NCI-H187 treated with DMSO at 0.1 percent for 48 hours (cell line): Measurements from ENCODE around the gene SLC19A1.

Source experiments
- DNase-seq: peaks from one replicate; lab custom pipeline; 2025; lab: John Stamatoyannopoulos, UW

SLC19A1 gene

DNA sequence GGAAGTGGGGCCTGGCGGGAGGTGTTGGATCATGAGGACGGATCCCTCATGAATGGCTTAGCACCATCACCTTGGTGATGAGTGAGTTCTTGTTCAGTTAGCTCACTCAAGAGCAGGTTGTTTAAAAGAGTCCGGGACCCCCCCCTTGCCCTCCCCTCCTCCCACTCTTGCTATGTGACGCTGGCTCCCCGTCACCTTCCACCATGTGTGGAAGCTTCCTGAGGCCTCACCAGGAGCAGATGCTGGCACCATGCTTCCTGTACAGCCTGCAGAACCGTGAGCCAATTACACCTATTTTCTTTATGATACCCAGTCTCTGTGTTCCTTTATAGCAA, 3.0 kb upstream of the SLC19A1 start:
- no peak for DNase-seq

DNA sequence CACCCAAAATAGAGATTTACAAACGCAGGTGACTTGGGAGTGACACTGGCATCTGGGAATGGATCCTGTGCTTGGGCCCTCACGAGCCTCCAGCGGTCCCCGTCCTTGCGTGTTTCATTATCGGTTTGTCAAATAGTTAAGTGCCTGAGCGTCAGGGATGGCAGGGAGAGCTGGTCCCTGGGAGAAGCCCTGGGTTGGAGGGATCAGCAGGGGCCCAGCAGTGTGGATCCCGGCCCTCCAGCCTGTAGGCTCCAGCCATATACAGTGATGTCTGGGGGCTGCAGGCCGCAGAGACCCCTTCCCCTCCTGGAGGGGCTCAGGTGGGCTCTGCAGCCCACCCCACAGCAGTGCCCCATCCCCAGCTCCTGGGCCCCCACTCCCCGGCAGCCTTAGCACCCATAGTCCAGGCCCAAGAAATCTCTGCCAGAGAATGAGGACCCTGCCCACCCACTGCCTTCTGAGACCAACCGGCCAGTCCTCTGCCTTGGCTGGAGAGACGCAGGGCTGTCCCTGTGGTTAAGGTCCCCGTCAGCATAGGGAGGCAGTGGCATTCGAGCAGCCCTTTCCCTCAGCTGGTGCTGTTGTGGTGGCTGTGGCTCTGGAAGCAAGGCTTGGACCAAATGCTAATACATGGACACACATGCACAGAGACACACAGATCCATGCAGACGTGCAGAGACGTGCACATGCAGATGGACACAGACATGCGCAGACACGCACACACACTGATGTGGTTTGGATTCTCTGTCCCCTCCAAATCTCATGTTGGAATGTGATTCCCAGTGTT, 2.4 kb upstream of the SLC19A1 start:
- no peak for DNase-seq

DNA sequence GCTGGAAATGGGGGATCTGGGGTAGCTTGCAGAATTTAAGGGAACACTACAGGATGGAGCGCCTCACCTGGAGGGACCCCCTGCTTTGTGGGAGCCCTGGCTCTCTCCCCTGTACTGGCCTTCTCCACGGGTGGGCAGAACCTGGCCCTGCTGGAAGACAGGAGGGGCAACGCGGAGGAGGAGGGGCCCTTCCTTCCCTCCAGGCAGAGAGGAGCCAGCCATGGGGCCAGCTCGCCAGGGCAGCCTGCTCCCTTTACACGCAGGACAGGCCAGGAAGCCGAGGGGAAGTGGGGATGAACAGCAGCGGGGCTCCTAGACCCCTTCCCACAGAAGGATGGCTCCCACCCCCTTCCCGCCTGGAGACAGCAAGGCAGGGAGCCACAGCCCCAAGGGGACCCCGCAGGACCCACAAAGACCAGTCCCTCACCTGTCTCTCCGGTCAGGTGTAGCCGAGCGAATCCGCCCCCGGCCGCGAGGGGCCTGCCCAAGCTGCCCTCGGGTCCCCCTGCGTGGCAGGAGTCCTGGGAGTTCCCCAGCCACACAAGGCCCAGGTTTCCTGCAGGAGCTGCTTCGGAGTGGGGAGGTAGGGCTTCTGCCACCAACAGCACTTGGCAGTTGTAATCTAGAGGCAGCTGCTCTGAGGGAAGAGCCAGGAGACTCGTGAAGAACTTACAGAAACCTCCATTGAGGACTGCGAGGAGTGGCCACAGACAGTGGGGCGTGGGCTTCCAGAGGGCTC, 1.6 kb upstream of the SLC19A1 start:
- no peak for DNase-seq

DNA sequence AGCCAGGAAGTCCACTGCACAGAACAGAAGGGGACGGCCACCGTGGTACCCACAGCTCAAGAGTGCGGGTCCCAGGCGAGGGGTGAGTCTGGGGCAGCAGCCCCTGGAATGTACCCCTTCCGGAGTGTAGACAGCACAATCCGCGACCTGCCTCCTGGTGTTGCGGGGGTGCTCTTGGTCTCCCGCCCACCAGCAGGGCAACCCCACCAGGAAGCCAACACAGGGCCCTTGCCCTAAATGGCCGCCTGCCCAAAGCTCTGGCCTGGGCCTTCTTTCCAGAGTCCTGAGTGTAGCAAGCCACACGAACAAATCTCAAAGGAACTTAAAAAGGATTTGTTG, 1.1 kb upstream of the SLC19A1 start:
- no peak for DNase-seq

DNA sequence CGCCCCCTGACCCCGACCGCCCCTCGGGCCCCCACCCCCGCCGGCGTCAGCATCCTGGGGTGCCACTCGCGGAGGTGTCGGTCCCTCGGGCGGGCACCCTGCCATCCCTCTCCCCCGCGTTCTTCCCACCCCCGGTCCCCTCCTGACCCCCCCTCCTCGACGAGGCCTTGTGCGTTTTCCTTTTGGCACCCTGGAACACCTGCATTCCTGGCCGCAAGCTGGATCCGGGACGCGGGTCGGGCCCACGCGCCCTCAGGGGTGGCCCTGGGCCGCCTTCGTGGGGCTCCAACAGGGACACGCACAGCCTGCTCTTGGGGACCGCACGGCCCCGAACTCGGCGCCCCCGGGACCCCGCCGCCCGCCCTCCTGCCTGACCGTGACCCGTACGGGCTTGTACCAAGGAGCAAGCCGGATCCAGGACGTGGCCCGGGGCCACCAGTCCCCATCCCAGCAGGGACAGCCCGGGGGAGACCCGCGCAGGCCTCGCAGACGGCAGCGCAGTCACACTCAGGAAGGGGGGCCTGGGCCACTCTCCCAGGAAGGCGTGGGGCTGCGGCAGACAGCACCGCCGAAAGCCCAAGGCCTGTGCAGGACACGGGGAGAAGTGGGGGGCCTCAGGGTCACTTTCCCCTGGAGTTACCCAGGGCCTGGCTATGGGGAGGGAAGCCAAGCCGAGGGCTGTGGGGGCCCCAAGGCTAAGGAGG, 579 bp upstream of the SLC19A1 start:
- no peak for DNase-seq

DNA sequence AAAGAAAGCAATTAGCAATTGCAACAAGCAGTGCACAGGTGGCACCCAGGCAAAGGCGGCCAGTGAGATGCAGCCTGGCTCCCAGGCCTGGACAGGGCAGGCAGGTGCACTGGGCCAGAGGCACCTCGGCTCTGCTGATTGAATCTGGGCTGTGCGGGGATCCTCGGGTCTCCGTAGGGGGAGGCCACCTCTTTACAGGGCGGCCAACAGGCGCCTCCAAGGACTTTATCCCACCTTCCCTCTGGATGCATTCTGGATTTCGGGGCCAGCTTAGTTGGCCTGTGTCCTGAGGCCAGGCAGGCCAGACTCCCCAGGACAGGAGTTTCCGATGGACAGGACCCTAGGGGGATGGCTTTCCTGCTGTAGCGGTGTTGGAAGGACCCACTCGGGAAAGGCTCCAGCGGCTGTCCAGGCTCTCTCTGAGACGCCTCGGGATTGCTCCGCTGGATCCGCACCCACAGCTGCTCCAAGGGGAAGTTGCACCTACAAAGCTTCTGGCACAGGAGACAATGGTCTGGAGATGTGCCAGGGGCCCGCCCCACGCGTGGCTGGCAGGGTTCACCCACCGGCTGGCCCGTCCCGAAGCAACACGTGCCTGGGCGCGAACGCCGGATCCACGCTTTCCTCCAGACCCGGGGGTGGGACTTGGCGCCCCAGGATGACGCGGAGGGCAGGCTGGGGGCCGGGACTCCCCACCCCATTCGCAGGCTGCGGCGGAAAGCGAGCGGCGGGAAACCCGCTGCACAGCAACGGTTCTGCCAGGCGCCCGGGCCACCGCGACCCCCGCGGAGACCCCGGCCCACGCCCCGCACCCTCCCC, 810 bp downstream of the SLC19A1 start:
- DNase-seq: no peak

DNA sequence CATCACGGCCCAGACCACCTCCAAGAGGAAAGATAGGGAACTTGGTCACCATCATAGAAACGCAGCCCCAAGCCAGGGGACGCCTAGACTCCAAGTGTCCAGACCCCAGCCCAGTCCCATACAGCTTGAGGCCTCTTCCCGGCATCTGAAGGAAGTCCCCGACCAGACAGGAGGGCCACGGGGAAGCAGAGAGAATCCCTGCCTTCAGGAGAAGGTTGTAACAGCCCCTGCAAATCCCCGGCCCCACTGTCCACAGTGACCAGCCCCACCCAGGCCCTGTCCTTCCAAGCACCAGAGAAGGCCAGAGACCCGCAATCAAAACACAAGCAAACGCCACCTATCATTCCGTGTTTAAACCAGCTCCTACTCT, 1.7 kb downstream of the SLC19A1 start:
- DNase-seq: no peak

DNA sequence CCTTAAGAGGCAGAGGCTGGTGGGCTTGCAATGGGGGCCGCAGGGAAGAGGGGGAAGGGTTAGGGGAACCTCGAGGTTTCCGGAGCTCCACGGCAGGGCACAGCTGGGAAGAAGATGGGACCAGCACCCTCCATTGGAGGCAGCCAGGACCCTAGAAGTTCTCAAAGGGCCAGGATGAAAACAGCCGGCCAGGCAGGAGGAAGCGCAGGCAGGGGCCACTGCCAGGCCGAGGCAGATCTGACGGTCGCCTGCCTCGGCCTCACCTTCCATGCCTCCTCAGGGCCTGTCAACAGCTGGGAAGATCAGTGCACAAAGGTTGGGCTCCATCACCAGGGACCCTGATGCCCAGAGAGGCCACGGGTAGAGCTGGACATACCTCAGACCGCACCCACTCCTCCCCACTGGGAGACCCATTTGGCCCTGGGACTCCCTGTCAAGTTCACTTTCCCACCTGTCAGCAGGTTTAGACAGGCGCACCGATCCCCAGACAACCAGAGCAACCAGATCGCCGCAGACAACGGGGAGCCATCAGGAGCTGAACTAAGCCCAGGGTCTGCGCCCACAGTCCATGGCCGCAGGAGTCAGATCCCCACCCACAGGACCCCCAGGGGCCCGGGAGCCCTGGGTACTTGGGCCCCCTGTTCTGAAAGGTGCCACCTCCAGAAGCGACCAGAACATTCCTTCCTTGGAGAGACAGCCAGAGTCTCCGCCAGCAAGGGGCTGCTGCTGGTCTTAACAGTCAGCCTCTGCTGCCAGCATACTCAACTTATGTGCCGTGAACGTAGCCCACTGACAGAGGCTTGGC, 2.2 kb downstream of the SLC19A1 start:
- DNase-seq: no peak

DNA sequence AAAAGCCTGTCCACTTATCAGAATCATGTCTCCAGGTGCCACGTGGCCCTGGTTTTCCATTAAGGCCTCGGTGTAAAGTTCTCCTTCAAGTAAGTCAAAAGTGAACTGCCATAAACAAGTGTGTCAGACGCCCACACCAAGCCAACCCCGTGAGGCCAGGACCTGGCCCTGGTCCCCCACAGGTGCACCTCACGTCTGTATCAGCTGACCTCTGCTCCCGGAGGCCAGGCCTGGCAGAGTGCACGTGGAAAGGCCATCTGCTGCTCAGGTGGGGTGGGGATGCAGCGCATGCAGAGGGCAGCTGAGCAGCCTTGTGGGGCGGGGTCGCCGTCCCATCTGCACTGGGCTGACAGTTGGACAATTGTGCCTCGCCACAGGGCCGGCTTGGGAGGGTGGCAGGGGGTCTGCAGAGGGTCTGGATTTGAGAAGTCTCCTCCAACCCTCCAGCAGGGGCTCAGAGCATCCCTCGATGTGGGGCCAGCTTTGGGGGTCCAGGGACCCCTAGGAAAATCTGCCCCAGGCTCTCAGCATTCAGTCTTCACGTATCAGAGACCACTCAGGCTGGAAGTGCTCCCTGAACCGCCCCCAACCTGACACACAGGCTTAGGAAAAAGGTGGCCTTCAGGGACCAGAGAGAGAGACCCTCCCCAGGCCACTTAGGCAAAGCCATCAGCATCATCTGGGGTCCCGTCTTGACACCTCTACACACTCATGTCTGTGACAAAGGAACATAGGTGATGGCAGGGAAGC, 3.0 kb downstream of the SLC19A1 start:
- DNase-seq: no peak

DNA sequence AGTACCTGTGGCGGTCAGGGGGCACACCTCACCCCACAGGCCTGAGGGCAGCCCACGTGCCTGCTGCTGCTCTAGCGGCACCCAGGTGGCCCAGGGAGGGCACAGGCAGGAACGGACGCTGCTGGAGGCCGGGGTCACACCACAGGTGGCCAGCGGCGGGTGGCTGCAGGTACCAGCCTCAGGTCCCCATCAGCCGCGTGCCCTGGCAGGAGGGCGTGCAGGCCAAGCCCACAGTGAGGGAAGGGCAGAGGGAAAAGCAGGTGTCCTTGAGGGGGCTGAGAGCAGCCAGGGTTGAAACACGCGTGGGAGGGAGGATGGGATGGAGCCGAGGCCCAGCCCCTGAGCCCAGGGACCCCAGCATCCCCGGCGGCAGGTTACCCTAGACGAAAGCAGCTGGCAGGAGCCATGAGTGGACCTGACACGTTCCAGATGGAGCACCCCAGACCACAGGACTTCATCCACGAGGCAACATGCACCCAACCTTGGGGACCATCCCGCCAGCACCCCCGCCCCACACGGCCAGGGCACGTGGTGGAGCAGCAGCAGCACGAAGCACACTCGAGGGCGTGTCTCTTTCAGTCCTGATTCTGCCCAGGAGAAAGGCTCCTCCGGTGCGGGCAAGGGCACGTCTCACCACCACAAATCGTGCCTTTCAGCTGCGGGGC, 3.7 kb downstream of the SLC19A1 start:
- no peak for DNase-seq

DNA sequence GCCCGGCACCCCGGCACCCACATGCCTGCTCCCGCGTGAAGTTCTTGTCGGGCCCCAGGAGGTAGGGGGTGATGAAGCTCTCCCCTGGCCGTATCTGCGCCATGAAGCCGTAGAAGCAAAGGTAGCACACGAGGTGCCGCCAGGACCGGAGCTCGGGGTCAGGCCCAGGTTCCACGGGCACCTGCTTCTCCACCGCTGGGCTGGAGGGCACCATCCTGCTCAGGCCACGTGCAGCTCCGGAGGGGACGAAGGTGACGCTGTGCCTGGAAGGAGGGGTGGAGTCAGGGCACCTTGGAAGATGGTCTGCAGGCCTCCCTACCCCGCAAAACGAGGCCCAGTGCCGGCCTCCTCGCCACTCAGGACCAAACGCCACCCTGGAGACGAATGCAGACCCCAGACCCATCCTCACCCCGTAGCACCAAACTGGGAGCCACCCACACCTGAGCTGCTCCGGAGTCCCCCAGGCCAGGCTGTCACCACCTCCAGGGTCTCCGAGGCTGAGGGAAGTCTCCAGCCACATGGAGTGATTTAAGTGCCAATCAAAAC, 4.4 kb downstream of the SLC19A1 start:
- no peak for DNase-seq

DNA sequence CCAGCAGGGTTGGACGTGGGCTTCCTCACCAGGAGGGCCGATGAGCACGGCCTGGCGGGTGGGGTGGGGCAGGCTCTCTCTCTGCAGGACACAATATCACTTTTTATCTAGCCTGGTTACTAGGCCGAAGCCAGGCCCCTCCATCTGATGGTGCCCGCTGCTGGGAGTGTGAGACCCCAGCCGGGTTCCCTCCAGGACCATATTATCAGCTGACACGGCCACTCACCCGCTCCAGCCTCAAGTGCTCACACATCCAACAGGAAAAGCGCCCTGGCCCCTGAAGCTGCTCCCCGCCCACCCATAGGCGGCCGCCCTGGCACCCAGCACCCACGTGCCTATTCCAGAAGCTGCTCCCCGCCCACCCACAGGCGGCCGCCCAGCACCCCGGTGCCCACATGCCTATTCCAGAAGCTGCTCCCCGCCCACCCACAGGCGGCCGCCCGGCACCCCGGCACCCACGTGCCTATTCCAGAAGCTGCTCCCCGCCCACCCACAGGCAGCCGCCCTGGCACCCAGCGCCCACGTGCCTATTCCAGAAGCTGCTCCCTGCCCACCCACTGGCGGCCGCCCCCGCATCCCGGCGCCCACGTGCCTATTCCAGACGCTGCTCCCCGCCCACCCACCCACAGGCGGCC, 5.0 kb downstream of the SLC19A1 start:
- DNase-seq: no peak

DNA sequence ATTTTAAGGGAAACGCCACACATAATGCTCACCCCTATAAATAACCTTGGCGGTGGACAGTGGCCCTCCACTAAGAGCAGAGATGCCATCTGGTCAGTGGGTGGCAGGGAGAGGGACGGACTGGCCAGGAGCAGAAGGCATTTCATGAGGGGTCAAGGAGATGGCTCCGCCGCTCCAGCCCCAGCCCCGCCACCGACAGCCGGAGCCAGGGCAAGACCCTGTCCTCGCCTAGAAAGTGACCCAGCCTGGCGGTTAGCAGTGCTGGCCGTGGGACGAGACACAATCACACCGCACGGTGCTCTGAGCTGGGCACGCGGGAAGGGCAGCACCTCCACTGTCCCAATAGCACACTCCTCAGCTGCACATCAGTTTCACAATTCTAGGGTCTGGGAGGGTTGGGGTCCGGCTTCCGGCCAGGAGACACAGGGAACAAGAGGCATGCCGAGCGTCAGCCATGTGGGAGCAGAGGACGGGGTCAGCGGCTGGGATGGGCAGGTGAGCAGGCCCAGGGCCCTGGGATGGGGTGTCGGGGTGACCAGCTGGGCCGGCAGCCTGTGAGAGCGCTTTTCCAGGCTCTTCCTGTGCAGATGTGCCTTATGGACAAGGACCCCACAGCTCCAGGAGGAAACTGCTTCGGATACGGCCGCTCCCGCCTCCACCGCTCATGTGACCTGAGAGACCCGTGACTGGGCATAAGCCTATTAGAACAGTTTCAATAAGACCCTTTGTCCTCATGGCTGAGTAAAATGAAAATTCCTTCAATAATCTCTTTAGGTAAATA, 5.7 kb downstream of the SLC19A1 start:
- no peak for DNase-seq

DNA sequence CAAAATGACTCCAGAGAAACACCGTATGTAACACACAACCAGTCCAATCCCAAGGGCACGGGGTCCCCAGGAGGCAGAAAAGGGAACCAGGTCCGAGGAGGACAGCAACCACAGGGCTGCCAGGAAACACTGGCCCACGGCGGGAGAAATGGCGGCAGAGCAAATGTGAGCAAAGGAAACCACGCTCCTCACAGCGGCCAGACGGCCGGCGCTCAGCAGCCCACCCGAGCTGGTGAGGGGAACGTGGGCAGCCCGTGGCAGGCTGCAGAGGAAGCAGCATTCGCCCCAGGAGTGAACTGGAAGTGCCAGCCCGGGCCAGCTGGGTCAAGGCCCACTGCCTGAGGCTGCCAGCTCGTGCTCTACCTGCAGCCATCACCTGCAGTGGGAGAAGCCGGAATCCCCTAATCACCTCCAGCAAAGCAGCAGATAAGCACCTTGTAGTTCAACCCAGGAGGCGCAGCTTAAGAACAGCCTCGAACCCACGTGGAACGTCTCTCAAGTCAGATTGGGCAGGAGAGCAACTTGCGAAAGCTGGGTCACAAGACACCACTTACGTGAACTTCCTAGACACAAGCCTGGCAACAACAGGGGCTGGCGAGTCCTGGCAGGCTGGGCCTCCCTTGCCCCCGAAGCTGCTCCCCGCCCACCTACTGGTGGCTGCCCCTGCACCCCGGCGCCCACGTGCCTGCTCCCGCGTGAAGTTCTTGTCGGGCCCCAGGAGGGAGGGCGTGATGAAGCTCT, 6.7 kb downstream of the SLC19A1 start:
- no peak for DNase-seq

DNA sequence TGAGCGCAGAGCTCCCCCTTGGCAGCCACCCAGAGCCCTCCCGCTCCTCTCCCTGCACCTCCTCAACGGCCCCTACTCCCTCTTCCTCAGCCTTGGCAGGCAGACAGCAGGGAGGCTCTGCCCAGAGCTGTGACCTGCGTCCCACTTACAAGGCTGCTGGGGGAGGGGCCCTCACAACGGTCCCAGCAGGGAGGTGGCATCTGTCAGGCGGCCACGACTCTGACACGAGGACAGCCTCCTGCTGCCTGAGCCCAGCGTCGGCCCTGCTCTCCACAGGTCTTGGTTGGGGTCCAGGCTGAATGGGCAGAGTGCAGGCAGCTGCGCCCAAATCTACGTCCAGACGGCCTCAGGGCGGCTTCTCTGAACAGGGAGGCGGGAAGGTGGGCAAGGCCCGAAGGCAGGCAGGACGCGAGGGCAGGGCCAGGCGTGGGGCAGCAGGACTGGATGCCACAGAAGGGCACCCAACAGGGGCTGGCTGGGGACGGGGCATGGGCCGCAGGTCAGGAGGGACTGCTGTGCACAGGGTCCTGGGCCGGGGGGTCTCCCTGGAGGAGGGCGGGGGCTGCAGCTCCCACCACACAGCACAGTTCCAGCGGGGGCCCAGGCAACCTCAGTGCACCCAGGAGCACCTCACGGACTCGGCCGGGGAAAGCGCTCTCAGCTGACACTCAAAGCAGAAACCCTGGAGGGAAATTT, 7.5 kb downstream of the SLC19A1 start:
- DNase-seq: no peak

DNA sequence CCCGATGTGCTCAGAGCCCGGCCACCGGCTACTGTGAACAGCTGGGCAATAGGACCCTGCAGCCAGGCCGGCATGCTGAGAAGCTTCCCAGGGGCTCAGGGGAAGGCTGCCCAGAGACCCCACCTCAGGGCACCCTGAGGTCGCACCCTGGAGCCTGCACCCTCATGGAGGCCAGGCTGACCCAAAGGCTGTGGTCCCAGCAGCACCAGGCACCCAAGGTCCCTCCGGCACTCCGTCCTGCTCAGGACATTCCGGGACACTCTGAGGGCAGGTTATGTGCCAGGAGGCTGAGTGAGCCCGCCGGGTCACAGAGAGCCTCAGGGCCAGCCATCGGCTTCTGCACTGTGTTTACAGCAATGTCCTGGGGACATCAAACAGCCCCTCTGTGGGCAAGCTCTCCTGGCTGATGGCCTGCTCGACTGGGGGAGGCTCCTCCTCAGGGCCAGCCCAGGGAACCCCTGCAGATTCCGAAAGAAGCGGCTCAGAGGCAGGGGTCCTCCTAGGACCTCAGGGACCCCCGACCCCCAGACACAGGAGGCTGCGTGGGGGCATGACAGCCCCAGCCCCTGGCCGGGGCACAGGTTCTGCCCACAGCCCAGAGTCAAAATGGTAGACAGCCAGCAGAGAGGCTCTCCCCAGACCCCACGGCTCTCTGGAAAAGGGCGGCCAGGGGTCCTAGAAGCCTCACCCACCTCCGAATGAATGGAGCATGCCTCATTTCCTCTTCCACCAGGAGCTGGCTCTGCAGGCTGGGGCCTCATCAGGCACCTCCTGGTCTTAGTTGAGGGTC, 8.2 kb downstream of the SLC19A1 start:
- no peak for DNase-seq
